ENCODE data around the gene KCNAB2.

DNA sequence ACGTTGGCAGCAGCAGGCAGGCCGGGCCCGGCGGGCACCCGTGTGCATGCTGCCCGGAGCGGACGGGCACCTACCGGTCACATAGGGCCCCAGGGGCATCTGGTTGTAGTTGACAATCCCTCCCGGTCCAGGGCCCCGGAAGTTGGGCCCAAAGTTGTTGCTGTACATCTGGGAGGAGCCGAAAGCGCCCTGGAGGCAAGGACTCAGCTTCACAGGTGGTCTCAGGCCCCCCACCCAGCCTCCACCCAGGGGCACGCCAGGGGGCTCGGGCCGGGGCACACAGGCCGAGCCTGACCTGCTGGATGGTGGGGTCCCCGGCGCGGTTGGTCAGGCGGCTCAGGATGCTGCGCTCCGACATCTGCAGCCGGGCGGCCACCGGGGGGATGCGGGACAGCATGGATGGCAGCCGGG, 60.6 kb downstream of the KCNAB2 start:
- TF ChIP-seq, protein P1, sequence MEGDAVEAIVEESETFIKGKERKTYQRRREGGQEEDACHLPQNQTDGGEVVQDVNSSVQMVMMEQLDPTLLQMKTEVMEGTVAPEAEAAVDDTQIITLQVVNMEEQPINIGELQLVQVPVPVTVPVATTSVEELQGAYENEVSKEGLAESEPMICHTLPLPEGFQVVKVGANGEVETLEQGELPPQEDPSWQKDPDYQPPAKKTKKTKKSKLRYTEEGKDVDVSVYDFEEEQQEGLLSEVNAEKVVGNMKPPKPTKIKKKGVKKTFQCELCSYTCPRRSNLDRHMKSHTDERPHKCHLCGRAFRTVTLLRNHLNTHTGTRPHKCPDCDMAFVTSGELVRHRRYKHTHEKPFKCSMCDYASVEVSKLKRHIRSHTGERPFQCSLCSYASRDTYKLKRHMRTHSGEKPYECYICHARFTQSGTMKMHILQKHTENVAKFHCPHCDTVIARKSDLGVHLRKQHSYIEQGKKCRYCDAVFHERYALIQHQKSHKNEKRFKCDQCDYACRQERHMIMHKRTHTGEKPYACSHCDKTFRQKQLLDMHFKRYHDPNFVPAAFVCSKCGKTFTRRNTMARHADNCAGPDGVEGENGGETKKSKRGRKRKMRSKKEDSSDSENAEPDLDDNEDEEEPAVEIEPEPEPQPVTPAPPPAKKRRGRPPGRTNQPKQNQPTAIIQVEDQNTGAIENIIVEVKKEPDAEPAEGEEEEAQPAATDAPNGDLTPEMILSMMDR (IDR thresholded peaks at IDR 0.05): no peak
- TF ChIP-seq POLR2A (IDR thresholded peaks at IDR 0.05): no peak
- TF ChIP-seq POLR2AphosphoS5 (IDR thresholded peaks at IDR 0.05): no peak

All from prostate gland (tissue), 2 donors.